ENCODE data around the gene TMEM163. TPM values are rescaled to one million over a fixed set of nuclear protein-coding genes. Genes with fewer than 3 reads are reported as not detected.

Gene TMEM163
- total RNA-seq, 1 donor = not detected

DNA sequence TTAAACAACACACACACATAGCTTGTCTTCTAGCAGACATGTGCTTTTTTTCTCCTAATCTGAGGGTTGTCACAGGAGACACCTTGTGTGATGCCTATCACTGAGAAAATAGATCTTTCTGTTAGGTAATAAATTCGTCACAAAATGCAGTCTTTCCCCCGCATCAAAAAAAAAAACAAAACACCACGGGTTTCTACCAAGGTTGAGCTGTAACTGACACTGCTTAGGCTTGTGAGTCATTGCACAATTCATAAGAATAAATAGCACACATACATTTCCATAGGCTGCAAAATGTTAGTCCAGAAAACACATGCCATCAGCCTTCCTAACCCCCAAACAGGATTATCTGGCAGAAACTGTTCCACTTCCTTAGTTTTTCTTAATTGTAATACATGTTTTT, 6.5 kb downstream of the TMEM163 start:
- no peak for DNase-seq (ENCODE audit: low read depth)
- H3K4me3 ChIP-seq (ENCODE audit: low read depth, low read length) = no peak overlapping the region
- TF ChIP-seq, protein P1, sequence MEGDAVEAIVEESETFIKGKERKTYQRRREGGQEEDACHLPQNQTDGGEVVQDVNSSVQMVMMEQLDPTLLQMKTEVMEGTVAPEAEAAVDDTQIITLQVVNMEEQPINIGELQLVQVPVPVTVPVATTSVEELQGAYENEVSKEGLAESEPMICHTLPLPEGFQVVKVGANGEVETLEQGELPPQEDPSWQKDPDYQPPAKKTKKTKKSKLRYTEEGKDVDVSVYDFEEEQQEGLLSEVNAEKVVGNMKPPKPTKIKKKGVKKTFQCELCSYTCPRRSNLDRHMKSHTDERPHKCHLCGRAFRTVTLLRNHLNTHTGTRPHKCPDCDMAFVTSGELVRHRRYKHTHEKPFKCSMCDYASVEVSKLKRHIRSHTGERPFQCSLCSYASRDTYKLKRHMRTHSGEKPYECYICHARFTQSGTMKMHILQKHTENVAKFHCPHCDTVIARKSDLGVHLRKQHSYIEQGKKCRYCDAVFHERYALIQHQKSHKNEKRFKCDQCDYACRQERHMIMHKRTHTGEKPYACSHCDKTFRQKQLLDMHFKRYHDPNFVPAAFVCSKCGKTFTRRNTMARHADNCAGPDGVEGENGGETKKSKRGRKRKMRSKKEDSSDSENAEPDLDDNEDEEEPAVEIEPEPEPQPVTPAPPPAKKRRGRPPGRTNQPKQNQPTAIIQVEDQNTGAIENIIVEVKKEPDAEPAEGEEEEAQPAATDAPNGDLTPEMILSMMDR (IDR thresholded peaks at IDR 0.05; ENCODE audit: insufficient read depth, low read depth, low read length) = no peak

DNA sequence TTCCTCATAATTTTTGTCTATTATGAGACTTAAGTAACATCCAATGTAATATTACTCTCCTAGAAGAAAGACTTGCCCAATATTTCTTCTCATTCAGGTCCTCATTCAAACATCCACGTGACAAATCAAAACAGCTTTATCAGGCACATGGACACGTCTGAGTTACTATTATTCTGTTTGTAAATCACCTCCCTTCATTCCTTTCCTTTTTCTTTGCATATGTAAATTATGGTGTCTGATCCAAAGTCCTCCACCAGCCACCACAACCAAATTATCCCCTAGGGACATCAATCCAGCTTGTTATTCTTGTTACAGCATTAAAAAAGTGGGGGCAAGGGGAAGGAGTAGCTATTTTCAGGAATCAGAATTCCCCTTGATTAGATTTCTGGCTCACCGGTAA, 7.1 kb downstream of the TMEM163 start:
- TF ChIP-seq, protein P1 (IDR thresholded peaks at IDR 0.05; ENCODE audit: insufficient read depth, low read depth, low read length) = no peak
- H3K4me3 ChIP-seq (ENCODE audit: low read depth, low read length) = no peak overlapping the region
- no peak for DNase-seq (ENCODE audit: low read depth)

DNA sequence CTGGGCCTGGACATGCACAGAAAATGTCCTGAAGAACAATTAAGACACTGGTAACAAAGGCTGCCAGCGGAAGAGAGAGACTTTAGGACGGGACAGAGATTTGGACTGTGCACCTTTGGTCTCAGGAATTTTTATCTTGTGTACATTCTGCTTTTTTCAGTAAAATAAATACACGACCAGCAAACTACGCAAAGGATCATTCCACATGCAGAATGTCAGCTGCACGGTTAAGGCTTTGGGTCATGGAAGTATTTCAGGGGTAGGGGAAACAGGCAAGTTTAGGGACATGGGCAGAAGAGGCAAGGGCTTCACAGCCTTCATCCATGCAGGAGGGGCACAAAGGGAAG, 11.5 kb downstream of the TMEM163 start:
- DNase-seq (ENCODE audit: low read depth) = no peak
- H3K4me3 ChIP-seq (ENCODE audit: low read depth, low read length) = no peak overlapping the region
- TF ChIP-seq, protein P1 (IDR thresholded peaks at IDR 0.05; ENCODE audit: insufficient read depth, low read depth, low read length) = no peak

DNA sequence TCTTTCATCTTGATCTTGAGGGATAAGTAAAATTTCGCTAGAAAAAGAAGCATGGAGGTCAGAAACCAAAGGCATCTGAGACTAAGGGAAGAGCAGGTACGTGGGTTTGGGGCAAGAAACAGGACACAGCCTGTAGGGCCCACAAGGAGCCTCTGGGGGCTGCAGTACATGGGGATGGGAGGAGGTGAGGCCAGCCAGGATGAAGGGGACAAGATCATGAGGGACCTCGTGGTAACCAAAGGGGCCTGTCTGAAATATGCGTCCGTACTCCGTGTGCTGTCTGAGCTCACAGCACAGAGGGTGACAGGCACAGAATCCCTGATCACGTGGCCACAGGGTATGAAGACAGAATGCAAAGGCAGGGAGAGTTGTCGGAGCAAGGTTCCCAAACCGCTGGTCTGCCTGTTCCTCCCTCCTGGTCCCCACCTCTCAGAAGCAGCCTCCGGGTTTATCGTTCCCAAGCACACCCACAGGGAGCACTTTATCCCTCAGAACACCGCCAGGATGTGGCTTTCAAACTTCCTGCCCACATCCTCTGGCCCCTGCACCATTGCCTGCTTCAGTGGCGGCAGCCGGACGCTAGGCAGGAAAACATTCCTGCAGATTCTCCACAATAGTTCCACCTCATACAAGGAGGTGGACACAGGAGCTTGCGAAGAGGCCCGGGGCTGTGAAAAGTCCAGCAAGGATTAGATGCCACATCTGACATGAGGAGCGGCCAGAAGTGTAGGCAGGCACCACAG, 12.0 kb downstream of the TMEM163 start:
- DNase-seq (ENCODE audit: low read depth) = no peak
- TF ChIP-seq, protein P1 (IDR thresholded peaks at IDR 0.05; ENCODE audit: insufficient read depth, low read depth, low read length) = no peak
- no peak overlapping the region for H3K4me3 ChIP-seq (ENCODE audit: low read depth, low read length)

DNA sequence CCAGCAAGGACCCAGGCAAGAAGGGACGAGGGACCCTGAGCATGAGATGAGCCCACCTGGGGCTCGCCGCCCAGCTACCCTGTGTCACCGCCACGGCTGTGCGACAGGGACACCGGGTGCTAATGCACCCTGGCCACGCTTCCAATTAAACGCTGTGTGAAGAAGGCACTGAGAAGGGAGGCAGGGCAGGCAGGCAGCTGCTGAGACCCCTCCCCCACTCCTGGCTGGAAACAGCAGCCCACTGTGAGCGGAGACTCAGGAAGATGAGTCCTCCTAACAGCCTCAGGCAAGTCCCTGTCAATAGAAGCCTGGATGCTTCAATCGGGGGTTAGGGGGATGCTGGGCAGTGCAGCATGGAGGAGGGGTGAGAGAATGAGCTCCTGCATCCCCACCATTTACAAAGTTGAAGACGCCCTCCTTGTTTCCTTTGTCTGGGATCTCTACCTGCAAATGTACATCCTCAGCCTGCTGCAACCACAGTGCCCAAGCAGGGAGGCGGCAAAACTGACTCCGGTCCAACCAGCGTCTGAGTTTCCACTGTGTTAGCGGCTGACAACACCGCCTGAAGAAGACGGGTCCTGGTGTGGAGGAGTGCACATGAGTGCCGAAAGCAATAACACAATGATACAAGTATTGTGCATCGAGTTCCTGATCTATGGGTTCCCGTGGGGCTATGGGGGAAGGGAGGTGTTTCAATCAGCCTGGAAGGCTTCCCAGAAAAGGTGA, 12.8 kb downstream of the TMEM163 start:
- TF ChIP-seq, protein P1 (IDR thresholded peaks at IDR 0.05; ENCODE audit: insufficient read depth, low read depth, low read length) = no peak
- DNase-seq (ENCODE audit: low read depth) = no peak
- no peak overlapping the region for H3K4me3 ChIP-seq (ENCODE audit: low read depth, low read length)

DNA sequence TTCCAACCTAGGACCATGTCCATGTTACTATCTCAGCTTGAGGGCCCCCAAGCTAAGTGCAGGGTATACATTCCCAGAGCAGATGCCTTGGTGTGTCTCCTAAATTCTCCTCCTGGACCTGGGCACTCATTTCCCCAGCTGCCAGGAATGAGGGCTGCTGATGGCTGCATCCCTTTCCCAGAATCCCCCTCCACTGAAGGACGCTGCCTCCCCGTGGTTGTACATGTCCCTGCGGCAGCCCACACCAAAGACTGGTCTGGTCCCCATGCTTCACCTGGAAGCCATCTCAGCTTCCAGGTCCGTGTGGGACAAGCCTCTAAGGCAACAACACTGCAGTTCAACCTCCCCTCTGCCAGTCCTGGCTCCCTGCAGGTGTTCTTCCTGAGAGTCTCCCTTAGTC, 14.6 kb downstream of the TMEM163 start:
- no peak for DNase-seq (ENCODE audit: low read depth)

More for the DNA sequence above, 14.6 kb downstream of the TMEM163 start:
- TF ChIP-seq, protein P1 (IDR thresholded peaks at IDR 0.05; ENCODE audit: insufficient read depth, low read depth, low read length) = no peak
- H3K4me3 ChIP-seq (ENCODE audit: low read depth, low read length) = no peak overlapping the region
